ENCODE results near the gene TFRC. TPM values are rescaled to one million over a fixed set of nuclear protein-coding genes. Genes with fewer than 3 reads are reported as not detected.
"Not testable (repeated sequence)": the region's sequence is repeated elsewhere in the genome, so short reads cannot be mapped to it uniquely, and the experiment has no call there.

The TFRC gene
- total RNA-seq, 2 experiments from 2014 or later = 550 TPM

DNA sequence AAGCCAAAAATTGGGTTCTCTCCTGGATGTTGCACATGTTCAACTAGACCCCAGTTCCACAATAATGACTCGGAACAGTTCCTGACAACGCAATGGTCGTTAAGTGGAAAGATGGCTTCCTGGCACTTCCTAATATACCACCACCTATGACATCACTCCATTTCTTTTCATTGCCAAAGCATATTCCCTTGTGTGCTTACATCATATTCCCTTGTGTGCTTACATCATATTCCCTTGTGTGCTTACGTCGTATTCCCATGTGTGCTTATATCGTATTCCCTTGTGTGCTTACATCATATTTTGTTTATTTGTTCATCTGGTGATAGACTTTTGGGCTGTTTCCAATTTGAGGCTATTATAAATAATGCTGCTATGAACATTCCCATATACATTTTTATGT is 39.2 kb downstream of the TFRC start:
- Mint-ChIP-seq H3K27me3 (no peaks in the 10 kb centered on the region), H3K9me3 (peaks cover 5% of the 10 kb centered on the region), H3K4me3 (no peak overlapping the region), H3K4me1 (peaks cover 3% of the 10 kb centered on the region), H3K36me3 (peaks cover 16% of the 10 kb centered on the region), H3K27ac (no peak overlapping the region)
- DNase-seq = no peak

DNA sequence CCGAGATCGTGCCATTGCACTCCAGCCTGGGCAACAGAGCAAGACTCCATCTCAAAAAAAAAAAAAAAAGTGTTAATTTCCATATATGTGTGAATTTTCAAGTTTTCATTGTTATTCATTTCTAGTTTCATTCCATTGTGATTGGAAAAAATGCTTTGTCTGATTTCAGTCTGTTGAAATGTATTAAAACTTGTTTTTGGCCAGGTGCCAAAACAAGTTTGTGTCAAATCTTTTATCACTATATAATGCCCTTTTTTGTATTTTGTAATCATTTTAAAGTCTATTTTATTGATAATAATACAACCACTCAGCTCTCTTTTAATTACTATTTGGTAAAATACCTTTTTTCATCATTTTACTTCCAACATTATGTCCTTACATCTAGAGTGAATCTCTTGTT is 42.5 kb downstream of the TFRC start:
- Mint-ChIP-seq H3K4me3 (no peak overlapping the region), H3K4me1 (peaks cover 3% of the 10 kb centered on the region), H3K9me3 (peaks cover 10% of the 10 kb centered on the region), H3K36me3 (peaks cover 5% of the 10 kb centered on the region), H3K27ac (no peak overlapping the region), H3K27me3 (no peaks in the 10 kb centered on the region)
- no peak for DNase-seq

DNA sequence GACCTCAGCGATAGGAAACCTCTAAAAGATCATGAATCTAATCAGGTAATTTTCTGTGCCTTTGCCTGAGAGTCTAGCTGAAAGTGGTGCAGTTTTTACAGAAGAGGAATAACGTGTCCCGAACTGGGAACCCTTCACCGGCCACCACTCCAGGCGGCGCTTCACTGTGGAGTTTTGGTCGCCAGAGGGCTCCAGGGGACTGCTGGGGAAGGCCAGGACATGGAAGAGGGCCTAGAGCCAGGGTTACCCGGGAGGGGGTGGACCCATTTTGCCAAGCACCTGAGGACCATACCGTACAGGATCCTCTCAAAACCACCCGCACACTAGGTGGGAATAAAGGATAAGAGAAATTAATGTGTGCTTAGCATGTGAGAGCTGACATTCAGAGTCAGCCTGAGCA is 55.8 kb downstream of the TFRC start:
- H3K36me3 Mint-ChIP-seq, DNase-seq, H3K27ac Mint-ChIP-seq, H3K4me3 Mint-ChIP-seq, H3K4me1 Mint-ChIP-seq, H3K9me3 Mint-ChIP-seq: not testable (repeated sequence)
- peaks cover 22% of the 10 kb centered on the region for H3K27me3 Mint-ChIP-seq

DNA sequence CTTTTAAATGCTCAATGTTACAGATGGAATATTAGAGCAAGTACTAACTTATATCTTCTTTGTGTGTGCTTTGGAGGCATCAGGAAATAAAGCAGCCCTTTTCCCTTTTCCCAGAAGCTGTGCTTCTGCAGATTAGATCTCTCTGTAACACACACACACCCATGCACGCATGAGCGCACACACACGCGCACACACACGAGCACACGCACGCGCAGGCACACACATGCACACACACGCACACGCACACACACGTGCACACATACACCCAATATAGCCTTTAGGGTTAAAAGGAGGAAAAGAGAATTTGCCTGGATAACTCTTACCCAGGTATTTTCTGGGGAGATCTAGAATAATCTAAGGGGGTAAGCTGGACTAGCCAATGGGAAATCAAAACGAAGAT is 56.9 kb downstream of the TFRC start:
- Mint-ChIP-seq H3K4me3 (no peak overlapping the region), H3K27me3 (peaks cover 15% of the 10 kb centered on the region), H3K9me3 (no peaks in the 10 kb centered on the region), H3K36me3 (no peaks in the 10 kb centered on the region), H3K4me1 (no peaks in the 10 kb centered on the region), H3K27ac (no peak overlapping the region)
- no peak for DNase-seq

DNA sequence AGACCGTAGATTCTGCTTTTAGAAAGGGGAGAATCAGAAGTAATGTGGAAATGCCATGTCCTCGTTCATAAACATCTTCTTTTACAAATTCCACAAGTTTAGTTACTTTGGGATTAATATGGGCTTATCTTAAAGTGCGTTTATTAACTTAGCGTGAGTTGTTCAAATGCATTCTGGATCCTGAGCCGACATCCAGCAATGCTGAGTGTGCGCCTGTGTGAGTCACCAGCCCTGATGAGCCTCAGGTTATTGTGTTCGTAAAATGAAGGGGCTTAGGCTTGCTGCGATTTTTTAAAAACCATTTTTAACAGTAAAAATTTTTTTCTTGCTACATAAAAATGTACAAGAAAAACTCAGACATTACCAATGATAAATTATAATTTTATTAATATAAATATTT is 57.9 kb downstream of the TFRC start:
- Mint-ChIP-seq H3K27ac (no peak overlapping the region), H3K4me3 (no peak overlapping the region), H3K36me3 (no peaks in the 10 kb centered on the region), H3K27me3 (peaks cover 13% of the 10 kb centered on the region), H3K4me1 (no peaks in the 10 kb centered on the region), H3K9me3 (no peaks in the 10 kb centered on the region)
- no peak for DNase-seq

DNA sequence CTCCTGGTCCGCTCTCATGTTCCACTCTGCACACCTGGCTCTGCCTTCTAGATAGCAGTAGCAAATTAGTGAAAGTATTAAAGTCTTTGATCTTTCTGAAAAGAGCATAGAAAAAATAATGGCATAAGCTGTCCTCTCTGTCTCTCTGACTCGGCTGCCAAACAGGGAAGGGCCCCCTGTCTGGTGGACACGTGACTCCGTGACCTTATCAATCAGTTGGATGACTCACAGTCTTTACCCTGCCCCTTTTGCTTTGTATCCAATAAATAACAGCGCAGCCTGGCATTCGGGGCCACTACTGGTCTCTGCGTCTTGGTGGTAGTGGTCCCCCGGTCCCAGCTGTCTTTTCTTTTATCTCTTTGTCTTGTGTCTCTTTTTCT is 59.4 kb downstream of the TFRC start:
- H3K36me3 Mint-ChIP-seq, H3K9me3 Mint-ChIP-seq, H3K4me3 Mint-ChIP-seq, DNase-seq, H3K4me1 Mint-ChIP-seq, H3K27me3 Mint-ChIP-seq, H3K27ac Mint-ChIP-seq: not testable (repeated sequence)

DNA sequence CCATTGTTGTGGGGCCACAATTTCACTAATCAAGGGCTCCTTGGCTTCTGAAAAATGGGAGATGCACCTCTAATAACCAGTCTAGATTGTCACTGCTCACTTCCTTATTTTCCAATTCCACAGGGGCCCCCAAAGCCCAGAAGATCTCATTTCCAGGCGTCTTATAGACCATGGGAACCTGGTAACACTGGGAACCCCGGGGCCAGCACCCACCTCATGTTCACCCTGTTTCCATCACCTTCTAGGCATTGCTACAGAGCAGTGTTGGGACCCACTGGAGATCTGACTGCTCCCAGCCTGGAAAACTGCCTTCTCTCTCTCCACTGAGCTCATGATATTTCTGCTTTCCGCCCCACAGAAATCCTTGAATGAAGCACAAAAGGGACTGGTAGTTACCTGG is 61.5 kb downstream of the TFRC start:
- no peaks in the 10 kb centered on the region for H3K9me3 Mint-ChIP-seq
- no peaks in the 10 kb centered on the region for H3K36me3 Mint-ChIP-seq
- no peak overlapping the region for H3K27ac Mint-ChIP-seq
- no peak overlapping the region for H3K4me3 Mint-ChIP-seq
- no peaks in the 10 kb centered on the region for H3K27me3 Mint-ChIP-seq
- H3K4me1 Mint-ChIP-seq = no peaks in the 10 kb centered on the region
- DNase-seq = no peak

DNA sequence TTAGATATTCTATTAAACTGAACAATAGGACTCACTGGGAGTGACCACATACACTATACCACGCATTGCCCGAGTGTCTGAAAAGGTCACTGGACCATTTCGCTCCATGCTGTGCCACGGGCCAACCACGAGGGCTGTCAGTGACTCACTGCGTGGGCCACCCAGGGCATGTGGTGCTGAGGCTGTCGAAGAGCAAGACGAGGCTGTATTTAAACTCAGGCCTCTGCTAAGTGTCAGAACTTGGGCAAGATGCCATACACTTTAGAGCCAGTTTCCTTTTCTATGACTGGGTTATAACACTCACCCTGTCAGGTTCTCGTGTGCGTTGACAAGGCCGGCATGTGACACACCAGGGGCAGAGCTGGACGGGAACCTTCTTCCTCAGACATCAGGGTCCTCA is 62.3 kb downstream of the TFRC start:
- not testable (repeated sequence) for H3K27me3 Mint-ChIP-seq, H3K9me3 Mint-ChIP-seq, H3K4me3 Mint-ChIP-seq, H3K36me3 Mint-ChIP-seq, H3K27ac Mint-ChIP-seq, H3K4me1 Mint-ChIP-seq
- DNase-seq = peak; percentile 5

DNA sequence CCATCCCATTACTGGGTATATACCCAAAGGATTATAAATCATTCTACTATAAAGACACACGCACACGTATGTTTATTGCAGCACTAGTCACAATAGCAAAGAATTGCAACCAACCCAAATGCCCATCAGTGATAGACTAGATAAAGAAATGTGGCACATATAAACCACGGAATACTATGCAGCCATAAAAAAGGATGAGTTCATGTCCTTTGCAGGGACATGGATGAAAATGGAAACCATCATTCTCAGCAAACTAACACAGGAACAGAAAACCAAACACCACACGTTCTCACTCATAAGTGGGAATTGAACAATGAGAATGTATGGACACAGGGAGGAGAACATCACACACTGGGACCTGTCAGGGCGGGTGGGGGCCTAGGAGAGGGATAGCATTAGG is 63.7 kb downstream of the TFRC start:
- not testable (repeated sequence) for H3K4me1 Mint-ChIP-seq, H3K27ac Mint-ChIP-seq, DNase-seq, H3K27me3 Mint-ChIP-seq, H3K9me3 Mint-ChIP-seq, H3K4me3 Mint-ChIP-seq, H3K36me3 Mint-ChIP-seq

DNA sequence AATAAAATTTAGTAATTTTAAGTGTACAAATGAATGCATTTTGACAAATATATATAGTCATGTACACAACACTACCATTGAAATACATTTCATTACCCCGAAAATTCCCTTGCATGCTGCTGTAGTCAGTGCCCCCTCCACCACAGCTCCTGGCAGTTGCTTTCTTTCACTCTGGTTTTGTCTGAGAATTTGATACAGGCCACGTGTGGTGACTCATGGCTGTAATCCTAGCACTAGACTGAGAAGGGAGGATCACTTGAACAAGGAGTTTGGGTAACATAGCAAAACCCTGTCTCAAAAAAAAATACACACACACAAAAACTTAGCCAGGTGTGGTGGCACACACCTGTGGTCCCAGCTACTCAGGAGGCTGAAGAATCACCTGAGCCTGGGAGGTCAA is 65.4 kb downstream of the TFRC start:
- H3K36me3 Mint-ChIP-seq = no peaks in the 10 kb centered on the region
- H3K27ac Mint-ChIP-seq = no peak overlapping the region
- DNase-seq = no peak
- H3K27me3 Mint-ChIP-seq = no peaks in the 10 kb centered on the region
- no peaks in the 10 kb centered on the region for H3K9me3 Mint-ChIP-seq
- H3K4me1 Mint-ChIP-seq = no peaks in the 10 kb centered on the region
- H3K4me3 Mint-ChIP-seq = no peak overlapping the region

DNA sequence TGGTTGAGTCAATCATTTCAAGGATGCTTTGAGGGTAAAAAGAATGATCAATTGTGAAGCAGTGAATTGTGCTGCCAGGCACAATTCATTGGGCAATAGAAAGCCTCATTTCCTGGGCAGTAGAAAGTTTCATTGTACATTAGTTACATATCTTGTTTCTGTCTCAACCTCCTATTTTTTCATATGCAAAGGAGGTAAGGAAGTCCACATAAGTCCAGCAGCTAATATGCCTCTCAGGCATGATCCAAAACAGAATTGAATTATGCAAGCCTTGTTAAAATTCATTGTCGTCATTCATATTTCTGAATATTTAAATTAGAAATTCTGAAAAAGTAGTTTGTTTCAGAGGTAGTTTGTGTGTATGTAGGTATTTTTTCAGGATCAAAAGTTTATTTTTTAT is 65.8 kb downstream of the TFRC start:
- no peaks in the 10 kb centered on the region for H3K4me1 Mint-ChIP-seq
- DNase-seq = no peak
- no peak overlapping the region for H3K4me3 Mint-ChIP-seq
- no peaks in the 10 kb centered on the region for H3K36me3 Mint-ChIP-seq
- H3K9me3 Mint-ChIP-seq = no peaks in the 10 kb centered on the region
- no peaks in the 10 kb centered on the region for H3K27me3 Mint-ChIP-seq
- no peak overlapping the region for H3K27ac Mint-ChIP-seq

DNA sequence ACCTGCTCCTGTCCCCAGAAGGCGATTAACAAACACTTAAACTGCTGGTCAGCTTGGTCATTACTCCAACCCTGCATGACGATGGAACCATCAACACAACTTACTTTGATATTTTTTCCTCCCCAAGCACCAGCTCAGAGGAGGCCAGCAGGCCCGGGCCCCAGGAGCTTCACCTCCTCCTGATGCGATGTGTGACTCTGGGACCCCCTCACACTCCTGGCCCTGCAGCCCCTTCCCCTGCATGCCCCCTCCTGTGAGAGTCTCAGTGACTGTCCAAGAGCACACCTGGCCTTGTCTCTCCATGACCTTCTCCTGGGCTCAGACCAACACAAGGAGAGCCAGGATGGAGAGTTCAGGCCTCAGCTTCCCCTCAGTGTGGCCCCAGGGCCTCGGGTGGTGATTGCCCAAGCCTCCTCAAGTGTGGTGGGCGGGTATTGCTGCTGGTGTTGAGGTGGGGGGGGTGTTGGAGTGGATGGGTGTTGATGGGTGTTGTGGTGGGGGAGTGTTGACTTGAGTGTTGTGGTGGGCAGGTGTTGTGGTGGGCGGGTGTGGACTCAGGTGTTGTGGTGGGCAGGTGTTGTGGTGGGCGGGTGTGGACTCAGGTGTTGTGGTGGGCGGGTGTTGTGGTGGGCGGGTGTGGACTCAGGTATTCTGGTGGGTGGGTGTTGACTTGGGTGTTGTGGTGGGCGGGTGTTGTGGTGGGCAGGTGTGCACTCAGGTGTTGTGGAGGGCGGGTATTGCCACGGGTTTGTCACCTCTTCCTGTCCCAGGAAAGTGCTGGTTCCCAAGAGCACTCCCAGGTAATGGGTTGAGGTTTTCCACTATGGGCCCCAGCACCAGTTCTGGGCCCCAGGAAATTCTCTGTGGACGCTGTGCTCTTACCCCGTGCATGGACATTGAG is 68.1 kb downstream of the TFRC start:
- peaks cover 7% of the 10 kb centered on the region for H3K27me3 Mint-ChIP-seq
- H3K9me3 Mint-ChIP-seq = peaks cover 5% of the 10 kb centered on the region
- no peak overlapping the region for H3K4me3 Mint-ChIP-seq
- DNase-seq = no peak
- no peaks in the 10 kb centered on the region for H3K4me1 Mint-ChIP-seq
- no peak overlapping the region for H3K27ac Mint-ChIP-seq
- H3K36me3 Mint-ChIP-seq = no peaks in the 10 kb centered on the region

DNA sequence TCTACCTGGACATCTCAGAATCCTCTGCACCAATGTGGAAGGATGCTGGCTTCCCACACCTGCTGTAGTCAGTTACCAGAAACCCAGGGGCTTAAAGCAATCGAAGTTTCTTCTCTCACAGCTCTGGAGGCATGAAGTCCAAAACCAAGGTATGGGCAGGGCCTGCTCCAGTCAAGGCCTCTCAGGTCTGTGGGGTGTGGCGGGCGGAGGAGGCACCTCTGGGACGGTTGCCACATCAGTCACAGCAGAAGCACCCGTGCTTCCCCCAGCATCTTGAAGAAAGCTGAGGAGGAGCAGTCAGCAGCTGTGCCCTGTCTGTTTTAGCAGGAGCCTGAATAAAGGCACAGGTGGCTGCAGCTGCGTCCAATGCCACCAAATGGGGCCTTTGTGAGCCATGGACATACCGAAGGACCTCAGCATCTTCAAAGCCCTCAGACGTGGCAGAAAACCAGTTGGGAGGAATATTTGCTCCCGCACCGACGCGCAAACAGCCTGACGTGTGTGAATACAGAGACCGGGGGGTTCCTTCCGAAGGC is 68.9 kb downstream of the TFRC start:
- Mint-ChIP-seq H3K4me1 (no peaks in the 10 kb centered on the region), H3K27me3 (peaks cover 7% of the 10 kb centered on the region), H3K4me3 (no peak overlapping the region), H3K9me3 (peaks cover 5% of the 10 kb centered on the region), H3K27ac (no peak overlapping the region), H3K36me3 (no peaks in the 10 kb centered on the region)
- DNase-seq = no peak

DNA sequence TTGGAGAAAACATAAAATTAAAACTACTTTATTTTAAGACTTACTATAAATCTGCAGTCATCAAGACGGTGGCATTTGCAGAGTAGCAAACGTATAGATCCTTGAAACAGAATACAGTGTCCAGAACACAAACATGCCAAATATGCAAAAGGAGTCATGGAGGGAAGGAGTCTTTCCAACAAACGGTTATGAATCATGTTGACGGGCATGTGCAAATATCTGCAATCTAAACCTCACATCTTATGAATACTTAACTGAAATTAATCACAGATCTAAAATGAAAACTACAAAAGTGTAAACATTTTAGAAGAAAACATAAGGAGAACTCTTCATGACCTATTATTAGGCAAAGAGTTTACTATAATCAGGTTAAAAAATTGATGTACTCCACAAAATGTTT is 69.4 kb downstream of the TFRC start:
- H3K36me3 Mint-ChIP-seq = no peaks in the 10 kb centered on the region
- H3K27ac Mint-ChIP-seq = no peak overlapping the region
- no peak overlapping the region for H3K4me3 Mint-ChIP-seq
- H3K4me1 Mint-ChIP-seq = no peaks in the 10 kb centered on the region
- no peak for DNase-seq
- H3K27me3 Mint-ChIP-seq = peaks cover 7% of the 10 kb centered on the region
- peaks cover 5% of the 10 kb centered on the region for H3K9me3 Mint-ChIP-seq

DNA sequence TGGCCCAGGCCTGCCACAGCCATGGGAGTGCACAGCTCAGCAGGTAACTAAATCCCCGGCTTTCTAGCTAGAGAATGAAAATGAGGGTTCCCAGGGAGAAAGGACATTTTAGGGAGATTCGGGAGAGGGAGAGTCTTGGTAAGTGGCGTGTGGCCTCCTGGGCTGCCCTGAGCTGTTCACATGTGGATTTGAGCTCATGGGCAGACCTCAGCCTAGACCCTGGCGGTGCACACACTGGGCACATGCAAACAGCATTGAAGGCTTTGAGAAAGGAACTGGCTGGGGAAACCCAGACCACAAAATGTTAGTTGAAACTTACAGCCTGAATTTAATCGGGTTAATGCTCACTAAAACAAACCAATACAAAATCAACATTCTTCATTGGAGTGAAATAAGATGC is 72.4 kb downstream of the TFRC start:
- H3K4me3 Mint-ChIP-seq = no peak overlapping the region
- no peak for DNase-seq
- peaks cover 7% of the 10 kb centered on the region for H3K27me3 Mint-ChIP-seq
- H3K9me3 Mint-ChIP-seq = peaks cover 5% of the 10 kb centered on the region
- no peaks in the 10 kb centered on the region for H3K36me3 Mint-ChIP-seq
- no peak overlapping the region for H3K27ac Mint-ChIP-seq
- no peaks in the 10 kb centered on the region for H3K4me1 Mint-ChIP-seq

DNA sequence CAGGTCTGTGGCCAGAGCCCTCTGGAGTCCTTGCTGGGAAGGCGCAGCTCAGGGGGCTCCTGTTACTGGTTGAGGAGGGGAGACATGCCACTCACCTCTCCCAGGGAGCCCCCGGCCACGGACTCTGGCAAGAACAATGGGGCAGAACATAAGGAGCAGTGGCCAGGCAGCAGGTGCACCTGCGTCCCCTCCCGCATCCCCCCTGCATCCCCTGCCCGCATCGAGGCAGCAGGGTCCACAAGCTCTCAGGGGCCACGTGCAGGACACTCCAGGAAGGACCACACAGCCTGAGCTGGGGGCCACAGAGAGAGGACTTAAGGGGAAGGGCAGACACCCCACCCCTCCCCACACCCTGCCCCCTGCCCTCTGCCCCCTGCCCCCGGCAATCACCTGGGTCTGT is 73.0 kb downstream of the TFRC start:
- Mint-ChIP-seq H3K27me3 (peaks cover 7% of the 10 kb centered on the region), H3K4me3 (no peak overlapping the region), H3K27ac (no peak overlapping the region), H3K36me3 (no peaks in the 10 kb centered on the region), H3K4me1 (no peaks in the 10 kb centered on the region), H3K9me3 (peaks cover 5% of the 10 kb centered on the region)
- DNase-seq = no peak

All from activated naive CD8-positive, alpha-beta T cell treated with anti-CD3 and anti-CD28 coated beads for 36 hours (primary cell).